Endothelial cell of umbilical vein (primary cell): Measurements from ENCODE around the gene FLT1. TPM values are rescaled to one million over a fixed set of nuclear protein-coding genes. Genes with fewer than 3 reads are reported as not detected.

Experiments used
- BruUV-seq: library from RNA; stranded (reverse); fragments of 400-500 nt; replicated peaks from 2 replicates; lab custom pipeline; 2021; lab: Mats Ljungman, UMichigan
- CTCF ChIA-PET: fragments of 300-600, 350-600 bp; sonication (Branson Sonifier 250); formaldehyde crosslinking; loops from one replicate; lab custom pipeline; 2021; ENCODE audit warnings: antibody characterized with exemption, inconsistent platforms; lab: Charles Lee
- POLR2A ChIA-PET: fragments of 300-600, 350-600 bp; sonication (Branson Sonifier 250); formaldehyde crosslinking; loops from one replicate; lab custom pipeline; 2021; ENCODE audit warnings: antibody characterized with exemption, inconsistent platforms; lab: Charles Lee
- DNase-seq: peaks from one replicate; pipeline ENCODE4 v3.0.0-alpha.2; 2011; ENCODE audit warnings: low read depth, low spot score
- FAIRE-seq: peaks from 2 replicates; lab custom pipeline; 2011; peaks lifted over from hg19 to GRCh38; lab: Jason Lieb, UNC
- H2AFZ ChIP-seq: 2 replicates; pipeline ENCODE4 v1.6.0; 2012; ENCODE audit warnings: low read depth, low read length, control low read depth, inconsistent platforms
- H3K27ac ChIP-seq: 2 replicates; pipeline ENCODE4 v1.5.1; 2011; ENCODE audit warnings: low read depth, mild to moderate bottlenecking, control low read depth, low read length, moderate library complexity; ENCODE audit not compliant: insufficient read depth
- H3K27me3 ChIP-seq, 2 experiments: 2 replicates each; pipeline versions ENCODE4 v1.6.0 to v1.6.1; 2011; ENCODE audit warnings: low read length in 2 of 2, mixed read lengths in 1 of 2; ENCODE audit not compliant: control insufficient read depth in 2 of 2, insufficient read depth in 2 of 2
- H3K36me3 ChIP-seq, 2 experiments: 2 replicates in 1 of 2; 3 replicates in 1 of 2; pipeline ENCODE4 v1.5.1; 2011; ENCODE audit warnings: low read length in 2 of 2, mild to moderate bottlenecking in 1 of 2, moderate library complexity in 1 of 2; ENCODE audit not compliant: control insufficient read depth in 2 of 2, insufficient read depth in 2 of 2; ENCODE audit errors: extremely low read depth in 1 of 2
- H3K4me1 ChIP-seq: 3 replicates; pipeline ENCODE4 v1.5.1; 2011; ENCODE audit warnings: mild to moderate bottlenecking, low read length; ENCODE audit not compliant: control insufficient read depth, insufficient read depth; ENCODE audit errors: extremely low read depth
- H3K4me2 ChIP-seq: 2 replicates; pipeline ENCODE4 v1.6.1; 2011; ENCODE audit warnings: low read length, control low read depth, mixed read lengths; ENCODE audit not compliant: insufficient read depth
- H3K4me3 ChIP-seq, 3 experiments: fragments of 200-600 bp in 1 of 3; sonication (generic), shearing (Covaris generic) in 1 of 3; replicated peaks in 1 of 3; 2 replicates each; pipeline ENCODE4 v1.5.1; 2011 to 2016; ENCODE audit warnings: control low read depth in 3 of 3, low read length in 3 of 3, mild to moderate bottlenecking in 2 of 3, inconsistent platforms in 1 of 3, low read depth in 1 of 3, moderate library complexity in 1 of 3; ENCODE audit not compliant: insufficient read depth in 1 of 3
- H3K79me2 ChIP-seq: 2 replicates; pipeline ENCODE4 v1.6.0; 2012; ENCODE audit warnings: low read length, inconsistent platforms; ENCODE audit not compliant: control insufficient read depth, insufficient read depth
- H3K9ac ChIP-seq: replicated peaks from 2 replicates; pipeline ENCODE3; 2011; ENCODE audit warnings: low read length, control low read depth; ENCODE audit not compliant: insufficient read depth; ENCODE audit errors: extremely low read depth
- H3K9me1 ChIP-seq: replicated peaks from 3 replicates; pipeline ENCODE4 v1.6.0; 2011; ENCODE audit warnings: mild to moderate bottlenecking, low read length; ENCODE audit not compliant: control insufficient read depth, insufficient read depth; ENCODE audit errors: extremely low read depth
- H3K9me3 ChIP-seq: replicated peaks from 2 replicates; pipeline ENCODE4 v1.5.1; 2012; ENCODE audit warnings: low read length, inconsistent platforms; ENCODE audit not compliant: control insufficient read depth, insufficient read depth
- H4K20me1 ChIP-seq: replicated peaks from 2 replicates; pipeline ENCODE3; 2011; ENCODE audit warnings: mild to moderate bottlenecking, low read length; ENCODE audit not compliant: control insufficient read depth, insufficient read depth; ENCODE audit errors: extremely low read depth
- CTCF ChIP-seq, 2 donors: IDR thresholded peaks; 1 replicate in 1 of 2; 2 replicates in 1 of 2; pipeline ENCODE4 v1.5.1; 2011; ENCODE audit warnings: low read length in 2 of 2, mild to moderate bottlenecking in 2 of 2, moderate library complexity in 2 of 2, control low read depth in 1 of 2, inconsistent platforms in 1 of 2, low read depth in 1 of 2; ENCODE audit not compliant: insufficient read depth in 1 of 2; ENCODE audit errors: extremely low read depth in 1 of 2
- GATA2 ChIP-seq: IDR thresholded peaks from 2 replicates; pipeline ENCODE4 v1.7.0; 2011; ENCODE audit warnings: low read depth, mild to moderate bottlenecking, moderate library complexity, mixed read lengths, low read length; ENCODE audit not compliant: insufficient read length, insufficient read depth
- JUN ChIP-seq: IDR thresholded peaks from 2 replicates; pipeline ENCODE4 v1.6.1; 2011; ENCODE audit warnings: borderline replicate concordance, low read depth; ENCODE audit not compliant: insufficient read length, insufficient read depth
- MYC ChIP-seq: IDR thresholded peaks from one replicate; pipeline ENCODE4 v1.6.1; 2011; ENCODE audit warnings: mild to moderate bottlenecking, low read depth, low read length
- POLR2A ChIP-seq: IDR thresholded peaks from 2 replicates; pipeline ENCODE4 v1.6.1; 2012; ENCODE audit warnings: low read depth, mild to moderate bottlenecking, control low read depth, low read length
- POLR2AphosphoS5 ChIP-seq: IDR thresholded peaks from 2 replicates; pipeline ENCODE4 v1.6.1; 2012; ENCODE audit warnings: low read depth, mild to moderate bottlenecking, control low read depth, low read length, moderate library complexity; ENCODE audit not compliant: insufficient read depth
- dilution Hi-C: fragments of 300-500 bp; cut with MboI; formaldehyde crosslinking; loops from one replicate; pipeline ENCODE4 v1.15.0; 2019; ENCODE audit warnings: low sequenced_read_pairs; ENCODE audit not compliant: extremely low pct_ligation_motif_present
- intact Hi-C: fragments of 100-400 bp; cut with micrococcal nuclease; formaldehyde crosslinking; loops from one replicate; pipeline ENCODE4 v1.10.0; 2022
- polyA plus RNA-seq, 4 experiments: library from polyadenylated mRNA; depleted of rRNA in 3 of 4; stranded (reverse) in 3 of 4; unstranded in 1 of 4; fragments of >200 nt; gene quantifications; 2 replicates each; pipeline versions ENCODE4 v1.2.1 to v1.2.3, GENCODE V29; 2011 to 2012; ENCODE audit warnings: missing spikeins in 1 of 4
- total RNA-seq: library from RNA; stranded (reverse); gene quantifications from 2 replicates; pipeline ENCODE4 v1.2.3, GENCODE V29; 2021

Gene FLT1
- total and polyA plus RNA-seq, 2 donors (not counting 3 experiments of a cell fraction or from before 2014, with no cell fraction given): 16.0 to 104 TPM

GRCh38 chr13:28268800-28269223 lies 226.1 kb downstream of the FLT1 start:
- ChIA-PET CTCF (no interaction called here), POLR2A (no interaction called here)
- intact Hi-C loops: no loop called here
- Histone ChIP-seq H3K9ac (no peak overlapping the region), H3K9me1 (no peaks in the 10 kb centered on the region), H3K4me1 (no peaks in the 10 kb centered on the region), H3K4me3 (no peak overlapping the region), H3K9me3 (no peaks in the 10 kb centered on the region), H3K79me2 (no peaks in the 10 kb centered on the region), H3K27ac (no peak overlapping the region), H3K4me2 (no peak overlapping the region), H3K36me3 (peaks cover 0 to 6% of the 10 kb centered on the region in 2 experiments), H4K20me1 (no peaks in the 10 kb centered on the region), H3K27me3 (no peaks in the 10 kb centered on the region), H2AFZ (no peak overlapping the region)
- DNase-seq (no peak), FAIRE-seq (no peak)
- BruUV-seq: no TSS peak
- TF ChIP-seq CTCF (IDR thresholded peaks at IDR 0.05; ENCODE audit: extremely low read depth in 1 of 2, insufficient read depth in 1 of 2, low read depth in 1 of 2, low read length in 2 of 2): no peak
- TF ChIP-seq JUN: no peak
- TF ChIP-seq MYC: no peak
- TF ChIP-seq GATA2: no peak
- dilution Hi-C loops: no loop called here

GRCh38 chr13:28267497-28267896 lies 227.4 kb downstream of the FLT1 start:
- CTCF ChIA-PET: no interaction called here
- no peaks in the 10 kb centered on the region for H3K9me3 ChIP-seq
- H3K79me2 ChIP-seq: no peaks in the 10 kb centered on the region
- H3K9ac ChIP-seq: no peak overlapping the region
- BruUV-seq: no TSS peak
- no peaks in the 10 kb centered on the region for H4K20me1 ChIP-seq
- TF ChIP-seq POLR2AphosphoS5 (no peak), CTCF (IDR thresholded peaks at IDR 0.05; ENCODE audit: extremely low read depth in 1 of 2, insufficient read depth in 1 of 2, low read depth in 1 of 2, low read length in 2 of 2) (no peak), POLR2A (no peak), GATA2 (no peak)
- FAIRE-seq (no peak), DNase-seq (no peak)
- no peaks in the 10 kb centered on the region for H3K9me1 ChIP-seq
- no peak overlapping the region for H2AFZ ChIP-seq
- no peak overlapping the region for H3K4me2 ChIP-seq
- H3K4me3 ChIP-seq: no peak overlapping the region
- H3K27me3 ChIP-seq: no peaks in the 10 kb centered on the region
- intact Hi-C loops: no loop called here
- H3K27ac ChIP-seq: no peak overlapping the region
- H3K4me1 ChIP-seq: no peaks in the 10 kb centered on the region
- POLR2A ChIA-PET: no interaction called here
- dilution Hi-C loops: no loop called here
- peaks cover 2 to 6% of the 10 kb centered on the region in 2 experiments for H3K36me3 ChIP-seq
